CD4-positive, alpha-beta T cell treated with Interleukin-4 for 4 hours (primary cell): ENCODE data around the gene MGST2.

Source experiments
- DNase-seq: peaks from one replicate; pipeline ENCODE4 v3.0.0-alpha.2; 2020

Gene MGST2

DNA sequence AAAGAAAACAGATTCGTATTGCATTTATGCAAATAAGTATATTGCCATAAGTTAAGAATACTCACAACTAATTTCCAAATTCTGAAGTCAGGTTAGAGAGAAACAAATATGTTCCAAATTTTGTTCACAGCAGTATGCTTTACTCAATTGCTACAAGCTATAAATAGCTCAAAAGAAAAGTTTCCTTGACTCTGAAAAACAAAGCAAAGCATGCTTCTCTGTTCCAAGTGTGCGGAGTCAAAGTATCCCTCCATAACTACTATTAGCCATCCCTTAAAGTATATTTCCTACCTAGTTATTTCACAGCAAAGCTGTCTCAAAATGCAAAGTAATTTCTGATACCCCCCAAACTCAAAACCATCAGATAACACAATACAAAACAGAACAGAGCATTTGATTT lies 47.3 kb downstream of the MGST2 start:
- DNase-seq, result no peak

DNA sequence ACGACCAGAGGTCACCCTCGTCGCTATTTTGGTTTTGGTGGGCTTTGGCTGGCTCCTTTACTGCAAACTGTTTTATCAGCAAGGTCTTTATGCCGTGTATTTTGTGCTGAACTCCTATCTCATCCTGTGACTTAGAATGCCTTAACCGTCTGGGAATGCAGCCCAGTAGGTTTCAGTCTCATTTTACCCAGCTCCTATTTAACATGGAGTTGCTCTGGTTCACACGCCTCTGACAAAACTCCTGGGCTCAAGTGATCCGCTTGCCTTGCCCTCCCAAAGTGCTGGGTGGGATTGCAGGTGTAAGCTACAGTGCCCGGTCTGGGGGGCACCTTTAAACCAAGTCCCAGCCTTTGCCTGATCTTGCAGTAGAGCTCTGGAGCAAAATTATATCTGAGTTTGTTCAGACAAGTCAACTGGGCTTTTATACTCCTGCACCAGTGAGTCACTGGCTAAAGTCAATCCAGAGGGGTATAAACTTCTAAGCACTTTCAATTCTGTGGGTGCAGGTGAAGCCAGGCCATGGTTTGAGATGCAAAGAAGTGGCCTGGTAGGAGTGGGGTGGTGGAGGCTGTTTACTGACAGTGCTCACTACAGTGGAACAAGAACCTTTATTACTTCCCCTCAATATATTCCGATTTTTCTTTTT lies 50.2 kb downstream of the MGST2 start:
- DNase-seq, result no peak

DNA sequence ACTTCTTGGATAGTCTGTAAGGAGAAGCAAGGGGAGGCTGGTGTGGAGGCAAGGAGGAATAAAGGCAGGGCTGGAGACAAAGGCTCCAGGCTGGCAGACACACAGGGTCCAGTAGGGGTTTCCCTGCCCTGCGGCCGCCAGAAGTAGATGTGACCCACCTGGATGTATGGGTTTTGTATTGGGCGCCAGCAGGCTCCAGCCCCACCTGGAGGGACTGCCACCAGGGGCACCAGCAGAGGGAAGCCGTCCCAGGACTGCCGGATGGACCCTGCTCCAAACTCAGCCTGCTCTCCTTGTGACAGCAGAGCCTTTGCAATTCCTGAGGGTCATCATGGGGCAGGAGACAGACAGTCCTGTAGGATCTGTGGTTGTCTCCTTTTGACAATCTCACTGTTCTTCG lies 52.7 kb downstream of the MGST2 start:
- no peak for DNase-seq

DNA sequence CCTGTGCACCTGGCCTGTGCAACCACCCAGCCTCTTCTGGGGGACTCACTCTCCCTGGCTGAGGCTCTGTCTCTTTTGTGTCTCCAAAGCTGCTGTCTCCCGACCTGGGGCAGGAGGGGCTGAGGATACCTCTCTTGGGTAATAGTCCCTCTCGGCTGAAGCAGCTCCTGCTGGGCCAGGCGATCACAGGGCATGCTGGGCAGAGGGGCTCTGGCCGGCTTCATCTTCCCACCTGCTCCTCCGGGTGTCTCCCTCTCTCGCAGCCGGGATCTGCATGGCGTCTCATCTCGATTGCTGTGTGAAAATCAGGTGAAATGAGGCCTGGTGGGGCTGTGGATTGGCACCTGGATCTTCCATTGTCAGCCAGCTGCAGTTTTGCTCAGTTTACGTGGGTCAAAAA lies 53.2 kb downstream of the MGST2 start:
- no peak for DNase-seq

DNA sequence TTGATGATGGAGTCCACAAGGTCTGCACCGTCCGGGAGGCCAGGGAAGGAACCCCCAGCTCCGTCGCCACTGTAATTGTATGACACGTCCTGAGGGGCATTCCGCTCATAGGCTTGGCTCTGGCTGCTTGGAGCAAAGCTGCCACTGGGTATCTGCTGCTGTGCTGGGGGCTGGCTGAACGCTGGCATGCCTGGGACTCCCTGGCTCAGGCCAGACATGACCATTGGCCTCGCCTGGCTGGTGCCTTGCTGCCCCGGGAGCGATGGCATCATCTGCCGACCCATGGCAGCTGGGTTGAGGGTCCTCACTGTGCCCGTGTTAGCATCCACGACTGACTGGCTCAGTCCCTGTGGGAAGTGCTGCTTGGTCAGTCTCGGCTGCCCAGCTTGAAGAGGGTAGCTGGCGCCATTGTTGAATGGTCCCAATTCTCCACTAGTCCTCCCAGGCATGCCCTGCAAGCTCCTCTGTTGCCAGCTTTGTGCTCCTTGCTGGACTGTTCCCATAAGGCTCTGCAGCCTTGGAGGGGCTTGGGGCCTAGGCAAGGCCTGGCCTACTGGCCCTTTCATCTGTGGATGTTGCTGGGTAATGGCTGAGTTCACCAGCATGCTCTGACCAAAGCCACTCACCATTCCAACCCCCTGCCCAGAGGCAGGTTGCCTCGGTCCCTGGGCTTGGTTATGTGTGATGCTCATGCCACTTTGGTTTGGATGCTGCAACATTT lies 53.9 kb downstream of the MGST2 start:
- no peak for DNase-seq

DNA sequence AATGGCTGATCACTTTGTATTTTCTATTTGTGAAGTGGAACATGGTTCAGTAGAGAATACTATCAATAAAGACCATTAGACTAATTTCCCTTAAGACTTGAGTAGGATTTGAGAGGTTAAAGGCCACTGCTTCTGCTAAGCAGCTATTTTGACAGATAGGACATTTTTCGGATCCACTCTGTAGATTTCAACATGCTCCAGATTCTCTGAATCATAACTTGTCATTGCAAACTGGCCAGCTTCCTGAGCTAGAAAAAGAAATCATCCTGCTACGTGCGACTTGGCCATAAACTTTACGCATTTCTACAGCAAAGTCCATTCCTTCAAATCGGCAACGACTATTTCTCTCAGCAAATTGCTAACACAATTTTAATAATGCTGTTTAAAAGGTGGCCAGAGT lies 55.2 kb downstream of the MGST2 start:
- DNase-seq, result no peak

DNA sequence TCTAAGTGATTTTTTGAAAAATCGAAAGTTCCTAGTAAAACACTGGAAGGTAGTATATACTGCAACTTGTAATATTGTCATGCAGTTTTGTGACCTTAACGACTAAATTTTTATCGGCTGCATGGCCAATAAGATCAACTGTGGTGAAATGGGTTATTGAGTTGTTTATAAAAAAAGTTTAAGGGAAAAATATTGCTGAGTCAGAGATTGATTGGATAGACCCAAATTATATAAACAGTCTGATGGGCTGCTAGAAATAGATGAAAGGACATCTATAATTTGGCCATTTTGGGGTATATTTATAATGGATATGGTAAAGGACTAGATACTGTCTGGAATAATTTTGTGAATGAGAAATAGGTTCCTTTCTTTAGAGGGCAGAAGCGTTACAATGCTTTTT lies 56.2 kb downstream of the MGST2 start:
- DNase-seq, result no peak

DNA sequence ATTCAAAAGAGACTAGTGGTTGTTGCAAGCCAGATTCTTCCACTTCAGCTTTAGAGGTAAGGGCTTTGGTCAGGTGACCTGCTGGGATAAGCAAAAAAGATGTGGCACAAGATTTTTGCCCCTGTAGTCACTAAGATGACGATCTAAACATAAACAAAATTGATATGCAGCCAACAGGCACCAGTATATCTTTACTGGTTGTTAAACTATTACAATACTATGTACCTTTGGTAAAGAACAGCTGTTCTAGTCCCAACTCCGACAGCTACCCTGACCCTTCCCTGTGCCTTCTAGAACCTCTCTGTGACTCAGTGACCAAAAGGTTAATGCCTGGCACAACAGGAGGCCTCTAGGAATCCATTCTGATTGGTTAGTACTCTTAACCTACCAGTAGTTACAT lies 59.6 kb downstream of the MGST2 start:
- no peak for DNase-seq

DNA sequence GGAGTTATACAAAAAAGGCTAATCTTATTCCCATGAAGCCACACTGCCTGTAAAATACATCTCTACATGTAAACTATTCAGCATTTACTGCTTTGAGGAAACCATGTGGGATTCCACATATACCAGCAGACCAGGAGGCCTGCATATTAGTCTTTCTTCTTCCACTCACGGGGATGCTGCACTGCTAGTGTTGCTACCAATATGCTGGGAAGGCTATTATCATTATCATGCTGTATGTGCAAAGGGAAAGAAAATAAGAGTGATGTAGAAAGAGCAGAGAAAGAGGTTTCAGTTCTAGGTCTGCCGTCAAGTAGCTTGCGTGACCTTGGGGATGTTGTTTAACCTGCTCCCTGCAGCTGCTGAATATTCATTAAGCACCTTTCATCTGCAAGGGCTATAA lies 61.0 kb downstream of the MGST2 start:
- no peak for DNase-seq

DNA sequence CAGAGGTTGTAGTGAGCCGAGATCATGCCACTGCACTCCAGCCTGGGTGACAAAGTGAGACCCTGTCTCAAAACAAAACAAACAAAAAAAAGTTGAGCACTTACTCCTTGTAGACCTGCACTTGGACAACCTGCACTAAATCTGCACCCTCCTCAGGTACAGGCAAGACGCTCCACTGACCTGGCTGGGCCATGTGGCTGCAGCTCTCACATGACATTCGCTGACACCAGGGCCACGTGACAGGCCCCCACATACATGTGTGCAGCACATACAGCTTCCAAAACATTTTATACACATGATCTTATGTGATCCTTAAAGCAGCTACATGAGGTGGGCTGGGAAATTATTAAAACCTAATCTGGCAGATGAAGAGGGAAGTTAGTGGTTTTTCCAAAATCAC lies 62.5 kb downstream of the MGST2 start:
- DNase-seq, result no peak

DNA sequence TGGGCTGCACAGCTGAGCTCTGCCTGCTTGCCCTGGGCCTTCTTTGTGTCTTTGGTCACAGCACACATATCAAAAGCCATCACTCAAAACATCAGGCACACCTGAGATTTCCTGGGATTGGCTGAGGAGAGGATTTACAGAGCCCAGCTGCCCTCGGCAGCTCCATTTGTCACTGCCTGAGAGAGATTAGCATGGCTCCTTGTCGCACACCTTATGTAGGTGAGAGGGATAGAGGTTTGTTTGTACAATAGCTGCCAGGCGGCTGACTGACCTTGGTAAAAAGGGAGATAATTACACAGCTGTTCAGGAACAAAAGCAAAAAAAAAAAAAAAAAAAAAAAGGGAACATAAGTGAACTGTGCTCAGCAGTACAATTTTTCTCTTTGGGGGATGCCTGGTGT lies 63.2 kb downstream of the MGST2 start:
- DNase-seq, result no peak

DNA sequence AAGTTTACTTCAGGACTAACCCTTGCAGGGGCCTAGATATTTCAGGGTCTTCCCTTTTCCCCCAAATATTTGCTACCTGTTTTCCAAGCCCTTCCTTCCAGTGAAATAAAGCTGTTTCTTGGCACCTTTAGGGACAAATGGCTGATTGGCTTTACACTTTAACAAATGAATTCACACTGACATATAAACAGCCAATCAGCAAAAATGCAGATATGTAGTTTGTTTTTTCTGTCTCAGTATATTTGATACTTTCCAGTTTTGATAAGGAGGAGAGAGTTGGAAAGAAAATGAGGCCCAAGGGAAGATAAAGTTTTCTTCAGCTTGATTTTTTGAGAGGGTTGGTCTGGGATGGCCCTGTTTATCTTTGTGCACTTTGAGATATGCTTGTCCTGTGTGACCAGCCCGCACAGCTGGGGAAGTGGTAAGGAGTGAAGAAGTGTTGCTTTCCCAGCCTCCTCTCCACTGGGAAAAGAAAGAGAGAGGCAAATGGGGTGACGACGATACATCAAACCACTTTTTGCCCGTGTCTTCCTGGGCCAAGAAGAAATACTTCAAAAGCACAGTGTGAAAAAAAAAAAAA lies 67.5 kb downstream of the MGST2 start:
- DNase-seq, result no peak

DNA sequence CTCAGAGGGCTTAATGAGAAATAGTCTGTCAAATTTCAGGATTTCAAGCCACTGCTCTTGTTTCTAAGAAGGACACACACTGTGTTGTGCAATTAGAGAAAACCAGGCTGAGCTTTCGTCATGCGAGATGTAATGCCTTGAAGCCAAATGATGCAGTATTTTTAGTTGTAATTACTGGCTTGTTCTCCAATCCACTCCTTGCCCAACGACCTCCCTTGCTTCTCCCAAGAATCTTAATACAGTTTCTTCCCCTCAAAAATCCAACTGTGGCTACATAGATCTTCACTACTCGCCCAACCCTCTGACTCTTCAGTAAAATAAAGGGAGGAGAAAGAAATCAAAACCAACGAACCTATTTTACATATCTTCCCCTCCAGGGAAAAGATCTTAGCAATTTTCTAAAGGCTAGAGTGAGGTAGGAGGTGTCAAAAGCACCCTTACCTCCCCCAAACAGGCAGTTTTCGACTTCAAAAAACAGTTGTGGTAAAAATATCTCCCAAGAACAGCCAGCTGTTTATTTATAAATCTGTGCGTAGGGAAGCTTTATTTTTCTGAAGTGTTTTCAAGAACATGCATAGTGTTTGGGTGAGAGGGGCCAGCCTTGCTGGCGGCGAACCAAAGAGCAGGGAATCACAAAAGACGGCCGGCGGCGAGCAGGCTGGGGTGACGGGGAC lies 68.7 kb downstream of the MGST2 start:
- no peak for DNase-seq

DNA sequence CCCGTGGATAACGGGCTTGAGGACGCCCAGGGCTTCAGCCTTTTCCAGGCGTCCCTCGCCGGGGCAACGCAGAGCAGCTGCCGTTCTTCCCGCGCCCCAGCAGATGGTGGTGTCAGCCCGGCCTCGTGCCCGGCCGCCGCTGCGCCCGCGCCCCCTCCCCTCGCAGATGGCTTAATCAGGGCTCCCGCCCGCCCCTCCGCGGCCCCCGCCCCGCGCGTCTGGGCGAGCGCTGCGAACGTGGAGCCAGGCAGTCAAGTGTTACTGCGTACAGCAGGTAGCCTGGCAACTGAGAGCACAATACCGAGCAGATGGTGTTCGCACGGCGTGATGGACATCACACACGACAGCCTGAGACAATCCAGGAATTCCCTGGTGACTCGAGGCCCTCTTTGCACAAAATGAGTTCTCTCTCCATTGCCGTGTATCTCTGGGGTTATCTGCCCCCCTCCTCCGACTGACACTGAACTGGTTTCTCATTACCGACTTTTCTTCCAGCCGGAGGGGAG lies 69.3 kb downstream of the MGST2 start:
- DNase-seq, result peak; percentile 16

DNA sequence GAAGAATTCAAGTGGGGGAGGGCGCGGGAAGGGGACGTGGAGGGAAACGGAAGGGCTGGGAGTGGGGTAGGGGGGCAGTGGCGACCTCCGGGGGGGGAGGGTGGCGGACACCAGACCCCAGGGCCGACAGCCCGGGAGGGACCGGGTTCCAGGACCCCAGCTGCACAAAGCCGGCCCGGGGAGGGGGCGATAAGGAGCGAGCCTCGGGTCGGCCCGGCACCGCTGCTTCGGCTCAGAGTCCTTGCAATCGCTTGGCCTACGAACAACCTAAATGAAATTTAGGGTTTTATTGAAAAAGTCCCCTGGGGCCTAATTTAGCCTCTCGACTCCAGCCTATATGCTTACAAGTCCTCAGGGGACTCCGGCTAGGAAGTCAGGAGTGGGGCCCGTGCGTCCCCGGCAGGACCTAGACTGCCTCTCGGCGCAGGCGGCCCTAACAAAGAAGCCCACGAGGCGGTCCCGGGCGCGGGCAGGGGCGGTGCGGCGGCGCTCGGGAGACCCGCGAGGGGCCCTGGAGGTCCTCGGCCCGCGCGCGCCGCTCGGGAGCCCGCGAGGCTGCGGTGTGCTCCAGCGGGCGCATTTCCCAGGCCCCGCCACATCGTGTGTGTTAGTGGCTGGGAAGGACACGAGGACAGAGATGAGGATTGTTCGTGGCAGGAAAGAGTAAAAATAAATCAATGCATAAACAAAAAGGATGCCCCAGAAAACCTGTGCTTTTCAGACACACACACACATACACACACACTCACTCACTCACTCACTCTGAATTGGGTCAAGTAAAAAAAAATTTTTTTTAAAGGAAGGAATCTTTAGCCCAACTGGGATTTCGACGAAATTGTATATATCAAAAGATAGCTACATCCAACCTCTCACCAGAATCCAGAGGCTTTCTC lies 70.0 kb downstream of the MGST2 start:
- no peak for DNase-seq

DNA sequence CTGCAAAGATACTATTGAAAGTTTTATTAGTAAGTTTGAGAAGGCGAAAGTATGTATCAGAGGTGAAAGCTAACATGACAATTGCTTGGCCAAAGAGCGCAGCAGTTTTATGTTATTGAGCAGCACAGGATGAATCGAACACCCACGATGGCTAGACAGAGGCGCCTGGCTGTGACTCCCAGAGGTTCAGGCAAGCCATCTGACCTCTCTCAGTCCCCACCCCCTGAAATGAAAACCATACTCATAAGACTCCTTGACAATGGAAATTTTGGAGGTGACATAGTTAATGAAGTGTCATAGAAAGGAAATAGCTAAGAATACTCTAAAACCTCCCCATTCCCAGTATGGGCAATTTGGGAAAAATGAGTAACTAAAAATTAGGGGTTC lies 70.6 kb downstream of the MGST2 start:
- no peak for DNase-seq

DNA sequence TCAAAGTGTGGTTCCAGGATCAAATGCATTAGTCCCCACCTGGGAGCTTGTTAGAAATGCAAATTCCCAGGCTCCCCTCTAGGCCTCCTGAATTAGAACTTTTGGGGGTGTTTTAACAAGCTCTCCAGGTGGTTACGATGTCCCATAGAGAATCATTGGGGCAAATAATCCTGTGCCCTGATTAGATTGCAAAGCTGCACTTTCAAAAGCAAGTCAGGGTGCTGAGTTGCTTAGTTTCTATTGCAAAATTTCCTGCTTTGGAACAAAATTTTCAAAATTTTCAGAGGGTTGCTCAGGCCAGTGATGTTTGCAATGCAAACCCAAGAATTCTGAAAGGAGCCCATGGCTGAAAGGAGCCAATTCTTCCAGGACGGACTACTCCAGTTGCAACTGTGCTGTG lies 71.0 kb downstream of the MGST2 start:
- DNase-seq, result no peak

DNA sequence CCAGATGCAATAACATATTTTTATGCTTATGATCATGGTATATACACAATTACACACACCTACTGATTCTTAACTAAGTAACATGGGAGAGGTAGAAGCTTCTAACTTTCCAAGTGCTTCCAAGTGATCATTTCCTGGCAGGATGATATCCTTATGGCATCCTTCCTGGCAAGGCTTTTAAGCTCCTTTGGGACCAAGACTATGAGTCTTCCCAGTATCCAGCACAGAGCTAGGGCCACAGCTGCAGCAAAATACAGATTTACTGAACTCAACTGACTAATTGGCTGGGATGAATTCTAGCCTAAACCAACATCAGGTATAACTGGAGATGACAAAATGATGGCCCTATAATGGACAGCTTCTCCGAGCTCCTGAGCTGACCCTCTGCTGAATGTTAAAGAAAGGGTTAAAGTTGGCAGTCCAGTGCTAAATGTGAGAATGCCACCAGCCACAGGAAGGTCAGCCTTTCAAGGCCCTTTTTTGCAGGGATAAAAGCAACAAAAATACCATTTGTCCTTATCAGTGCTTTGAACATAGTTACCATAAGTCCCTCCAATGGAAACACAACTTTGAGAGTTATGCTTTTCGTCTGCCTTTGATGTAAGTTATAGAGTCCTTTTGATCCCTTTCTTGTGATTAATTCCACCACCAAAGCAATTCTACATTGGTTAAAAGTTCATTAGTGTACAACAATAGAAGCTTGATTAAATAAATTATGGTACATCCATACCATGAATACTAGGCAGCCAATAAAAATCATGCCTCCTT lies 73.4 kb downstream of the MGST2 start:
- DNase-seq, result no peak

DNA sequence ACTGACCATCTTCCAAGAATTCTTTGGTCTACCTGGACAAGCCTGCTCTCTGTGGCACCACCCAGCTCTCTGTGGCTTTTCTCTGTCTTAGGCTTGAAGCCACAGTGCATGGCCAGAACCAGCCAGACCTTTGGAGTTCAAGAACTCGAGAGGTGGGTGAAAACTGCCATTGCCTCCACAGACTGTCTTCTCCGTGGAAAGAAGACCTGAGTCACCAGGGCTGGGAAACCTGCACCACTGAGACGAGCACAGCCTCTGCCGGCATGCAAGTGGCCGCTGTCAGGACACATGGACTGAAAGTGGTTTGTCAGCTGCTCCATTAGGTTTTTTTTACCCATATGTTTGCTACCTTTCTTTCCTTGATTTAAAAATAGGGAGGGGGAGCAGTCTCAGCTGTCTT lies 74.5 kb downstream of the MGST2 start:
- DNase-seq, result no peak

DNA sequence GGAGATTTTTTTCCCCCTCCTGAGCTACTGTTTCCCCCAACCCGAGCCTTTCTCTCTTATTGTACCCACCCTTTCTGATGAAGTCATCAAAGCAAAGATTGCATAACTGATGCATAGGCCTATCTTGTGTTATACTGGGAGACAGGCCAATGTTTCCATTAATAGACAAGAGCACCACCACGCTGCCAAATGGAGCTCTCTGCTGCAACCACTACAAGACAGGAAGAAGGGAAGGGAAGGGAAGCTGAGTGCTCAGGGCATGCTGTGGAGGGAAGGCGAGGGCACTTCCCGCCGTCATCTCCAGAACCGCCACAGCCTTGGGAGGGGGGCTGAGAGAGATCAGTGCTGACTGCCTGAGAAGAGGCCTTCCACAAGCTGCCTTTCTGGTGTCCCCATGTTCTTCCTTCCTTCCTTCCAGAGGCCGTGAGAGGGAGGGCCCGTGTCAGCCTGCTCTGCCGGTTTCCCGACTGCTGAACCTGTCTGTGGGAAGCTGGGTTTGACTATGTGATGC lies 75.0 kb downstream of the MGST2 start:
- DNase-seq, result no peak

DNA sequence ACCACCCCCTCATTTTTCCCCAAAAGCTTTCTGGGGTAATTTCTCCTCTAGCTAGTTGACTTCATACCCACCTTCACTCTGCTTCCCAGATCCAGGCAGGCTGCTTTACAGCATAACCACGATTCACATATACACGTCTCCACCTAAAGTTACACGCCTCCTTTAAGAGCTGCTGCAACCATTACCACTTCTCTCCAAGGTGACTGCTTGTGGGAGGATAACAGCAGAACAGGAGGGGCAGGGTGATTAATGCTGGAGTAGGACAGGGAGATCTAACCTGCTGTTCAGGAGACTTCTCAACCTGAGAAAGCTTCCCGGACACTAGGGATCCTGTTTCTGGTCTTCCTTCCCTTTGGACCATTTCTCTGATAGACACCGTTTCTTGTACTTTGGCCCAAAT lies 77.4 kb downstream of the MGST2 start:
- DNase-seq, result no peak

DNA sequence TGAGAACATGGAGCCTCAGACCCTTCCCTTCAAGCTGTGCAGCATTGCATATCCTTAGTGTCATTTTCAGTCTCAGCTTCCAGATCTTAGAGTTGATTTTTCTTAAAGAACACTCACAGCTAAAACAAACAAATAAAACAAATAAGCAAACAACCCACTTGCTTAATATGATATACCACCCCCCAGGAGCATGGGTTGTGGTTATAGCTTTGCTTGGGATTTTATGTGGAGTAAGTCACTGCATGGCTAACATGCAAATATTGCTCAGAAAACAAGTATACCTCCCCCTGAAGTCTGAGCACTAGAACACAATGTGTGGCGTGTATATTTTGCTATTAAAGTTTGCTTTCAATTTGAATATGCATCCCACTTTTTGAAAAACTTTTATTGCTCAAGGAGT lies 78.6 kb downstream of the MGST2 start:
- no peak for DNase-seq
